Measurements from ENCODE around the gene ACAD9. TPM values are rescaled to one million over a fixed set of nuclear protein-coding genes. Genes with fewer than 3 reads are reported as not detected.
"Not testable (repeated sequence)": the region's sequence is repeated elsewhere in the genome, so short reads cannot be mapped to it uniquely, and the experiment has no call there.

ACAD9 gene
- total and polyA plus RNA-seq, 12 donors, result 20.8 to 45.9 (median 37.2) TPM

DNA sequence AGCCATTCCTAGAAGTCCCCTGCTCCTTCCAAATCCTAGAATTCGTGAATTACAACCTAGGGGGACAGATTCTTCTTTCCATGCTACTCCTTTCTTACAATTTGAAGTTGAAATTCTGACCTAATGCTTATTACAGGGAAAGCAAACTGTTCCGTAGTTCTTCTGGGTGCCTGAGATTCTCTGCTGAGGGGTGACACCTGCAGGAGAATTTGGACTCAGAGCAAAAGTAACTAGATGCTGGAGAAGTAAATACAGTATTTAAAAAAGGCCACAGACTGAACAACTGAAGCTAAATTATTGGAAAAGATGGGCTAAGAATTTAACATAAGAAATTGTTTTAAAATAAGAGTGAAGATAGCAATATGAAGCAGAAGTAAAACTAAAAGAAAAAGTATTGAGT is 37.9 kb downstream of the ACAD9 start:
- no peak for DNase-seq
- no peak for ATAC-seq
- TF ChIP-seq, protein P1, sequence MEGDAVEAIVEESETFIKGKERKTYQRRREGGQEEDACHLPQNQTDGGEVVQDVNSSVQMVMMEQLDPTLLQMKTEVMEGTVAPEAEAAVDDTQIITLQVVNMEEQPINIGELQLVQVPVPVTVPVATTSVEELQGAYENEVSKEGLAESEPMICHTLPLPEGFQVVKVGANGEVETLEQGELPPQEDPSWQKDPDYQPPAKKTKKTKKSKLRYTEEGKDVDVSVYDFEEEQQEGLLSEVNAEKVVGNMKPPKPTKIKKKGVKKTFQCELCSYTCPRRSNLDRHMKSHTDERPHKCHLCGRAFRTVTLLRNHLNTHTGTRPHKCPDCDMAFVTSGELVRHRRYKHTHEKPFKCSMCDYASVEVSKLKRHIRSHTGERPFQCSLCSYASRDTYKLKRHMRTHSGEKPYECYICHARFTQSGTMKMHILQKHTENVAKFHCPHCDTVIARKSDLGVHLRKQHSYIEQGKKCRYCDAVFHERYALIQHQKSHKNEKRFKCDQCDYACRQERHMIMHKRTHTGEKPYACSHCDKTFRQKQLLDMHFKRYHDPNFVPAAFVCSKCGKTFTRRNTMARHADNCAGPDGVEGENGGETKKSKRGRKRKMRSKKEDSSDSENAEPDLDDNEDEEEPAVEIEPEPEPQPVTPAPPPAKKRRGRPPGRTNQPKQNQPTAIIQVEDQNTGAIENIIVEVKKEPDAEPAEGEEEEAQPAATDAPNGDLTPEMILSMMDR (IDR thresholded peaks at IDR 0.05), result peak in 7 of 9 donors; percentile 14 to 54 (median 39)
- no peaks in the 10 kb centered on the region for H3K27me3 ChIP-seq
- intact Hi-C loops (cut with DNase I), result loop anchor here in 2 of 10 donors (2.0 kb wide), 1 partner anchor 298 kb away; no protein-coding TSS in a partner anchor
- H3K9me3 ChIP-seq, result peaks cover 0 to 32% (median 7%) of the 10 kb centered on the region in 11 donors
- peaks cover 0 to 66% (median 23%) of the 10 kb centered on the region in 9 donors for H3K36me3 ChIP-seq
- H3K27ac ChIP-seq, result no peak overlapping the region
- WGBS, 2 donors, result 58 to 60% methylated on average over 2 of the region's 2 CpGs
- H3K4me3 ChIP-seq, result no peak overlapping the region
- peaks cover 0 to 4% (median 0%) of the 10 kb centered on the region in 9 donors for H3K4me1 ChIP-seq

DNA sequence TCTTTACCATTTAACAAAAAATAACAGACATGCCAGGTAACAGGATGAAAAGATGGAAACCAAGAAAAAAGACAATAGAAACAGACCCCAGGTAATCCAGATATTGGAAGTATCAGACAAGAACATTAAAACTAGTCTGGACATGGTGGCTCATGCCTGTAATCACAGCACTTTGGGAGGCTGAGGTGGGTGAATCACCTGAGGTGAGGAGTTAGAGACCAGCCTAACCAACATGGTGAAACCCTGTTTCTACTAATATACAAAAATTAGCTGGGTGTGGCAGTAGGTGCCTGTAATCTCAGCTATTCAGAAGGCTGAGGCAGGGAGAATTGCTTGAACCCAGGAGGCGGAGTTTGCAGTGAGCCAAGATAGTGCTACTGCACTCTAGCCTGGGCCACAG is 40.6 kb downstream of the ACAD9 start:
- TF ChIP-seq, protein P1 (IDR thresholded peaks at IDR 0.05), result no peak
- H3K9me3 ChIP-seq, result peaks cover 0 to 41% (median 11%) of the 10 kb centered on the region in 11 donors
- intact Hi-C loops (cut with DNase I), result no loop called here
- no peak overlapping the region for H3K27ac ChIP-seq
- DNase-seq, result no peak
- 94 to 100% methylated on average over 1 of the region's 1 CpG for WGBS, 2 donors
- H3K27me3 ChIP-seq, result no peaks in the 10 kb centered on the region
- H3K4me1 ChIP-seq, result peaks cover 0 to 4% (median 0%) of the 10 kb centered on the region in 9 donors
- no peak overlapping the region for H3K4me3 ChIP-seq
- ATAC-seq, result no peak
- H3K36me3 ChIP-seq, result peaks cover 0 to 39% (median 0%) of the 10 kb centered on the region in 9 donors

DNA sequence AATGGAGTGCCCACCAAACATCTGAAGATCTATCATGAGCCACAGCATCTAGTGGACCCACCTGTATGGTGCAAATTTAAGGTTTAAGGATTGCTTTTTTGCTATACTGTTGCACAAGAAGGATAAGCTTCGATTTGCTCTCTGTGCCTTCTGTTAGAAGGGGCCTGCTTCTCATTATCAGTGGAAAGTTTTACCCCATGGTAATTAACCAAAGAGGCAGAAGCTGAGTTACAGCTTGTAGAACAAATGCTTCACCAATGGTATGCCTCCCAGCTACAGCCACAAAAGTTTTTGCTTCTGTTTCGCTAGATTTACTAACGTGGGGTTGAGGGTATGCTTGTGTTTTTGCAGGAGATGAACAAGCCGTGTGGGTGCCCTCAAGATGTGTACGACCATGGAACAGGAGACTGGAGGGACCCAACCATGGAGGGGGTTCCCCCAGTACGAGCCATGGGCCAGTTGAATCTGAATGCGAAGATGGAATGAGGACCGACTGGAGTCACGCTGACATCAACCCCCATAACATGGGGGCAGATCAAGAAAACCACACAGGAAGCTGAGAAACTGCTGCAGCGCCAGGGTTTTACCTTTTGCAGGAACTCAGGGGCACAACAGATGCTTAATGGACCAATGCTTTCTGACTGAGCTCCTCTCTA is 43.5 kb downstream of the ACAD9 start:
- Histone ChIP-seq H3K36me3 (peaks cover 0 to 18% (median 0%) of the 10 kb centered on the region in 9 donors), H3K9me3 (peaks cover 0 to 60% (median 11%) of the 10 kb centered on the region in 11 donors), H3K4me3 (no peak overlapping the region), H3K27me3 (no peaks in the 10 kb centered on the region), H3K27ac (no peak overlapping the region), H3K4me1 (no peaks in the 10 kb centered on the region)
- intact Hi-C loops (cut with DNase I), result no loop called here
- no peak for DNase-seq
- 83 to 86% methylated on average over 10 of the region's 10 CpGs for WGBS, 2 donors
- TF ChIP-seq, protein P1 (IDR thresholded peaks at IDR 0.05), result no peak
- no peak for ATAC-seq

DNA sequence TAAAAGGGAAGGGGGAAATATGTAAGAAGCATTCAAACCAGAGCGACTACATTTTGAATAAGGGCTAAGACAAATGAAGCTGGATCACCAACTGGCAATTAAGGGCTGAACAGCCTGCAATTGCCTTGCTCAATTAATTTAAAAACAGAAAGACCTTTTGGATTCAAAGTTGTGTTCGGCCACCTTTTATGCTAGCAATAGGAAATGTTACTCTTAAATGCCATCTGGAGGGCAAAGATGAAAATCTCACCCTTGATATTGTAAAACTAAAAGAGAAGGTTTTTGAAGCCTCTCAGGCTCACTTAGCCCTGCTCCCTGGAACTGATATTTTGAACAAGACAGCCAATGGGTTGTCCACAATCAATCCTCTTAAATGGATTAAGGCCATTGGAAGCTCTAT is 44.2 kb downstream of the ACAD9 start:
- Histone ChIP-seq H3K4me1 (no peaks in the 10 kb centered on the region), H3K9me3 (peaks cover 0 to 60% (median 11%) of the 10 kb centered on the region in 11 donors), H3K27ac (no peak overlapping the region), H3K36me3 (peaks cover 0 to 12% (median 0%) of the 10 kb centered on the region in 9 donors), H3K4me3 (no peak overlapping the region), H3K27me3 (no peaks in the 10 kb centered on the region)
- WGBS, 2 donors, result 71 to 77% methylated on average over 2 of the region's 2 CpGs
- DNase-seq (no peak), ATAC-seq (no peak)
- TF ChIP-seq, protein P1 (IDR thresholded peaks at IDR 0.05), result no peak
- intact Hi-C loops (cut with DNase I), result no loop called here

DNA sequence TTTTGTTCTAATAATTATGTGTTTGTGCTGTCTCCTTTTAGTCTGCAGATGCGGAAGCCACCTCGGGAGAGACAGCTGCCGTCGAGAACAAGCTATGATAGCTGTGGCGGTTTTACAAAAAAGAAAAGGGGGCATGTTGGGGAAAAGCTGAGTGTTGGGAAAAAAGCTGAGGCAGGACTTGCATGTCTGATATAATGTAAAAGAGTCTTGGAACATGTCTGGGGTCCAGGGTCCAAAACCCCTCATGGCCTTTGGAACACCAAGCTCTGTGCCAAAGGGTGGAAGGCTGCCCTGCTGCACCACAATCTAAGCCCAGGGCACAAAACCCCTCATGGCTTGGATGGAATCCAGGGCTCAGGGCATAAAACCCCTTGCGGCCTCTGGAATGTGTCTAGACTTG is 44.6 kb downstream of the ACAD9 start:
- H3K36me3 ChIP-seq; H3K4me3 ChIP-seq; H3K4me1 ChIP-seq; DNase-seq; H3K27me3 ChIP-seq; intact Hi-C loops (cut with DNase I); ATAC-seq; H3K27ac ChIP-seq: not testable (repeated sequence)
- WGBS, 2 donors, result 87 to 98% methylated on average over 6 of the region's 6 CpGs
- peaks cover 0 to 62% (median 12%) of the 10 kb centered on the region in 11 donors for H3K9me3 ChIP-seq
